Smooth muscle cell (in vitro differentiated cells): Measurements from ENCODE around the gene SRD5A1. TPM values are rescaled to one million over a fixed set of nuclear protein-coding genes. Genes with fewer than 3 reads are reported as not detected.

Experiments
- DNase-seq: peaks from one replicate; lab custom pipeline; 2025; ENCODE audit not compliant: unreplicated experiment; lab: John Stamatoyannopoulos, UW
- H2AFZ ChIP-seq: fragments of 200-600 bp; sonication (generic); 2 replicates; pipeline ENCODE4 v1.6.0; 2016; ENCODE audit warnings: antibody characterized with exemption, low read depth, mild to moderate bottlenecking
- H3F3A ChIP-seq: fragments of 200-600 bp; sonication (generic); 2 replicates; pipeline ENCODE4 v1.6.0; 2017; ENCODE audit warnings: antibody characterized with exemption, low read depth
- H3K27ac ChIP-seq: fragments of 200-600 bp; sonication (generic); 2 replicates; pipeline ENCODE4 v1.5.1; 2016; ENCODE audit warnings: low read depth, mild to moderate bottlenecking
- H3K27me3 ChIP-seq: fragments of 200-600 bp; sonication (generic); 2 replicates; pipeline ENCODE4 v1.6.1; 2016; ENCODE audit warnings: low read depth, mild to moderate bottlenecking
- H3K36me3 ChIP-seq: fragments of 200-600 bp; sonication (generic); 2 replicates; pipeline ENCODE4 v1.5.1; 2016; ENCODE audit warnings: low read depth
- H3K4me1 ChIP-seq: fragments of 200-600 bp; sonication (generic); 2 replicates; pipeline ENCODE4 v1.5.1; 2016; ENCODE audit warnings: low read depth
- H3K4me2 ChIP-seq: fragments of 200-600 bp; sonication (generic); 2 replicates; pipeline ENCODE4 v1.6.0; 2016; ENCODE audit warnings: mild to moderate bottlenecking
- H3K4me3 ChIP-seq: fragments of 200-600 bp; sonication (generic); 2 replicates; pipeline ENCODE4 v1.5.1; 2016; ENCODE audit warnings: mild to moderate bottlenecking
- H3K79me2 ChIP-seq: fragments of 200-600 bp; sonication (generic); 2 replicates; pipeline ENCODE4 v1.6.0; 2016; ENCODE audit warnings: low read depth, mild to moderate bottlenecking
- H3K9ac ChIP-seq: fragments of 200-600 bp; sonication (generic); 2 replicates; pipeline ENCODE4 v1.6.0; 2016; ENCODE audit warnings: low read depth
- H3K9me3 ChIP-seq: fragments of 200-600 bp; sonication (generic); replicated peaks from 2 replicates; pipeline ENCODE4 v1.5.1; 2016; ENCODE audit warnings: low read depth
- H4K20me1 ChIP-seq: fragments of 200-600 bp; sonication (generic); 2 replicates; pipeline ENCODE4 v1.6.0; 2016; ENCODE audit warnings: low read depth
- WGBS: methylation state at CpG from one replicate; pipeline ENCODE4 v1.1.7; 2016; ENCODE audit warnings: low lambda C conversion rate; 5-methylcytosine and 5-hydroxymethylcytosine counted together
- polyA plus RNA-seq: library from polyadenylated mRNA; unstranded; fragments of >200 nt; fragmentation: Nextera tagmentation; extraction: Ambion mirVana; gene quantifications from 2 replicates; pipeline ENCODE4 v1.2.1, GENCODE V29; 2016
- total RNA-seq: library from RNA; depleted of rRNA; stranded (reverse); fragments of >200 nt; gene quantifications from 2 replicates; pipeline ENCODE4 v1.2.3, GENCODE V29; 2014
- TF ChIP-seq, protein P1 (sequence below): fragments of 200-600 bp; sonication (generic); IDR thresholded peaks from 2 replicates; pipeline ENCODE4 v1.5.1; 2017; ENCODE audit warnings: borderline replicate concordance, mild to moderate bottlenecking, antibody characterized with exemption; ENCODE audit not compliant: insufficient read depth, poor library complexity, severe bottlenecking

SRD5A1 gene
- total and polyA plus RNA-seq, 2 experiments from 2014 or later = 17.1 to 23.5 TPM

DNA sequence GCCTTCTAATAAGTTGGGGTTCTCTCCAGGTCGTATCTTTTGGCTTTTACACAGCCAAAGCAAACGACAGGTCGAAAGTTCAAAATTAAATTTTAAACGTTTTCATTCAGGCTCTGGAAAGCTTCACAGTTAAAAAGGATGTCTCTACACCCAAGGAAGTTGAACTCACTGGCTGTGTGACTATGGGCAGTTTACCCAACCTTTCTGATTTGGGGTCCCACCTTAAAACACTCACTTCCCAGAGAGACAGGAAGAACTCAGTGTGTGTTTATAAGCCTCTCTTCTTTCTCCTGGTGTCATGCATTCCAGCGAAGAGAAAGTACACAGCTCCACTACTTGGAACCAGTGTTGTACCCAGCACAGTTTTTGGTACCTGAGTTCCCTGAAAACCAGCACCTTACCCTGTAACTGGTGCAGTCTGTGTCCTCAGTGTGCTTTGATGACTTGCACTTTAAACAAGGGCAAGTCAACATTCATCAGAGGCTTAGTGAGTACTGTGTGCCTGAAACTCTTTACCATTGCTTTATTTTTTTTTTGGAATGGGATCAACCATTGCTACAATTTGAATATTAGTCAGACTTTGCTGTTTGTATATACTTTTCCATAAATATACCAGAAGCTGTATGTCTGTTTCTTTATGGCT lies 1.7 kb downstream of the SRD5A1 start:
- TF ChIP-seq, protein P1, sequence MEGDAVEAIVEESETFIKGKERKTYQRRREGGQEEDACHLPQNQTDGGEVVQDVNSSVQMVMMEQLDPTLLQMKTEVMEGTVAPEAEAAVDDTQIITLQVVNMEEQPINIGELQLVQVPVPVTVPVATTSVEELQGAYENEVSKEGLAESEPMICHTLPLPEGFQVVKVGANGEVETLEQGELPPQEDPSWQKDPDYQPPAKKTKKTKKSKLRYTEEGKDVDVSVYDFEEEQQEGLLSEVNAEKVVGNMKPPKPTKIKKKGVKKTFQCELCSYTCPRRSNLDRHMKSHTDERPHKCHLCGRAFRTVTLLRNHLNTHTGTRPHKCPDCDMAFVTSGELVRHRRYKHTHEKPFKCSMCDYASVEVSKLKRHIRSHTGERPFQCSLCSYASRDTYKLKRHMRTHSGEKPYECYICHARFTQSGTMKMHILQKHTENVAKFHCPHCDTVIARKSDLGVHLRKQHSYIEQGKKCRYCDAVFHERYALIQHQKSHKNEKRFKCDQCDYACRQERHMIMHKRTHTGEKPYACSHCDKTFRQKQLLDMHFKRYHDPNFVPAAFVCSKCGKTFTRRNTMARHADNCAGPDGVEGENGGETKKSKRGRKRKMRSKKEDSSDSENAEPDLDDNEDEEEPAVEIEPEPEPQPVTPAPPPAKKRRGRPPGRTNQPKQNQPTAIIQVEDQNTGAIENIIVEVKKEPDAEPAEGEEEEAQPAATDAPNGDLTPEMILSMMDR = no peak
- Histone ChIP-seq H3K9ac (no peak overlapping the region), H3K27me3 (no peaks in the 10 kb centered on the region), H3K36me3 (no peaks in the 10 kb centered on the region), H3K79me2 (peaks cover 74% of the 10 kb centered on the region), H3K27ac (no peak overlapping the region), H3K4me2 (peak overlapping the region; percentile 96), H2AFZ (no peak overlapping the region), H4K20me1 (peaks cover 55% of the 10 kb centered on the region), H3K4me3 (peak overlapping the region; percentile 79), H3K9me3 (no peaks in the 10 kb centered on the region), H3F3A (no peaks in the 10 kb centered on the region), H3K4me1 (peaks cover 13% of the 10 kb centered on the region)
- 77% methylated on average over 5 of the region's 5 CpGs for WGBS
- DNase-seq = no peak

DNA sequence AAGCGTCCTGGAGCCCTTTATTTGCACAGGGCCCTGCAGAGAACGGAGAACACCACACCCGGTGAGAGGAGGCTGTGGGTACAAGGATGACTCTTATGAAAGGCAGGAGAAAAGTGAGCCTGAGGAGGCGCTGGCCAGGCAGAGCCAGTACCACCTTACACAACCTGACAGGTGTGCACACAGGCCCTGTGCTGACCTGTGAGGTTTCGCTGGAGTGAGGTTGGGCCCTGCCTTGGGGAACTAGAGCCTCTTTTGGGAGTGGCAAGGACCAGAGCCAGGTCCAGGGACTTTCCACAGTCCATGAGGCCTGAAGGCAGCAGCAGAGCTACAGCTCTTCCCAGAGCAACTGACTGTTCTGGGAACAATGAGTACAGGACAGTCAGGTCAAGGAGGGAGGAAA lies 3.1 kb downstream of the SRD5A1 start:
- WGBS = 77% methylated on average over 5 of the region's 5 CpGs
- H3F3A ChIP-seq = no peaks in the 10 kb centered on the region
- peaks cover 57% of the 10 kb centered on the region for H4K20me1 ChIP-seq
- H3K79me2 ChIP-seq = peaks cover 60% of the 10 kb centered on the region
- no peak overlapping the region for H2AFZ ChIP-seq
- H3K36me3 ChIP-seq = no peaks in the 10 kb centered on the region
- no peak overlapping the region for H3K27ac ChIP-seq
- H3K9ac ChIP-seq = no peak overlapping the region
- H3K27me3 ChIP-seq = no peaks in the 10 kb centered on the region
- no peak overlapping the region for H3K4me3 ChIP-seq
- H3K4me1 ChIP-seq = peaks cover 13% of the 10 kb centered on the region
- no peak overlapping the region for H3K4me2 ChIP-seq
- no peaks in the 10 kb centered on the region for H3K9me3 ChIP-seq
- no peak for DNase-seq
- TF ChIP-seq, protein P1 = no peak

DNA sequence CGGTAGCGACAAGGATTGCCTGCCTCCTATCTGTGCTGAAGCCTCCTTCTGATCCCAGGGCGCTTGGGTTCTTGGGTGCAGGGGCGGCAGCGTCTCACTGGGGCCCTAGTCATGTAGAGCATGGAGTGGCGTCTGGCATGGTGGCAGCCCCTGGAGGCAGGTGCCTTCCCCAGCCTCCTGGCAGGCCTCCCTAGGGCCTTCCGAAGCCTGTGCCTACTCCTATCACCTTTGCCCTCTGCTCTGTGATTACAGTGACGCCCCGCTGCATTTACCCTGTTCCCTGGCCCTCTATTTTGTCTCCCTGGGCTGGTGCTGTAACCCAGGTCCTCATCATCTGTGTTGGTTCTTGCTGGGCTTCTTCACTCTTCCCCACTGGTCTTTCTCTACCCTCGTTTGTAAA lies 3.8 kb downstream of the SRD5A1 start:
- WGBS = 92% methylated on average over 10 of the region's 10 CpGs
- H2AFZ ChIP-seq = no peak overlapping the region
- peaks cover 6% of the 10 kb centered on the region for H3K4me1 ChIP-seq
- H3K27me3 ChIP-seq = no peaks in the 10 kb centered on the region
- H4K20me1 ChIP-seq = peaks cover 49% of the 10 kb centered on the region
- TF ChIP-seq, protein P1 = no peak
- H3F3A ChIP-seq = no peaks in the 10 kb centered on the region
- H3K36me3 ChIP-seq = no peaks in the 10 kb centered on the region
- no peak overlapping the region for H3K4me3 ChIP-seq
- no peak overlapping the region for H3K4me2 ChIP-seq
- H3K27ac ChIP-seq = peak overlapping the region; percentile 19
- no peak overlapping the region for H3K9ac ChIP-seq
- H3K9me3 ChIP-seq = no peaks in the 10 kb centered on the region
- DNase-seq = no peak
- H3K79me2 ChIP-seq = peaks cover 53% of the 10 kb centered on the region

DNA sequence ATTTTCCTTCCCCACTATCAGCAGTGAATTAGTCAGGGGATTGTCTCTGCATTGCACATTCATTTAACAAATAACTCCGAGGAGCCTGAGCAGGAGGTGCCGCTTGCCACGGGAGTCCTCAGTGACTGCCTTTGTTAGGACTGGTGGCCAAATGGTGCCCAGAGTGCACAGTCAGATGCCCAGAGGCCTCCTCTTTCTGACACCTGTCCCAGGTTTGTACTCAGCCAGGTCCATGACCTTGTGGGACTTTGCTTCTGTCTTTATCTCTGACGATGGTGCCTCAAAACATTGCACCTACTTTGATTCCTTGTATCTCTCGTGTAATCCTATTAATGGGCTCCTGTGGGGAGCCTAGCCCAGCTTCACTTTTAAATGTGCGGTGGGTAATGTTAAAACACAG lies 4.3 kb downstream of the SRD5A1 start:
- Histone ChIP-seq H3K27me3 (no peaks in the 10 kb centered on the region), H3F3A (no peaks in the 10 kb centered on the region)

More for the DNA sequence above, 4.3 kb downstream of the SRD5A1 start:
- H3K27ac ChIP-seq = no peak overlapping the region
- no peak overlapping the region for H3K4me2 ChIP-seq
- no peak overlapping the region for H3K9ac ChIP-seq
- peaks cover 47% of the 10 kb centered on the region for H3K79me2 ChIP-seq
- peaks cover 4% of the 10 kb centered on the region for H3K4me1 ChIP-seq
- WGBS = 62% methylated on average over 6 of the region's 6 CpGs
- TF ChIP-seq, protein P1 = no peak
- no peak overlapping the region for H2AFZ ChIP-seq
- H4K20me1 ChIP-seq = peaks cover 49% of the 10 kb centered on the region
- no peak overlapping the region for H3K4me3 ChIP-seq
- DNase-seq = no peak
- H3K9me3 ChIP-seq = no peaks in the 10 kb centered on the region
- H3K36me3 ChIP-seq = no peaks in the 10 kb centered on the region
